Measurements from ENCODE around the gene CDC42BPA. TPM values are rescaled to one million over a fixed set of nuclear protein-coding genes. Genes with fewer than 3 reads are reported as not detected.
A peak's percentile ranks its signal among the peaks of the same experiment; 100 is the strongest.

Gene CDC42BPA
- total RNA-seq, 1 experiment from 2014 or later: 77.7 TPM

DNA sequence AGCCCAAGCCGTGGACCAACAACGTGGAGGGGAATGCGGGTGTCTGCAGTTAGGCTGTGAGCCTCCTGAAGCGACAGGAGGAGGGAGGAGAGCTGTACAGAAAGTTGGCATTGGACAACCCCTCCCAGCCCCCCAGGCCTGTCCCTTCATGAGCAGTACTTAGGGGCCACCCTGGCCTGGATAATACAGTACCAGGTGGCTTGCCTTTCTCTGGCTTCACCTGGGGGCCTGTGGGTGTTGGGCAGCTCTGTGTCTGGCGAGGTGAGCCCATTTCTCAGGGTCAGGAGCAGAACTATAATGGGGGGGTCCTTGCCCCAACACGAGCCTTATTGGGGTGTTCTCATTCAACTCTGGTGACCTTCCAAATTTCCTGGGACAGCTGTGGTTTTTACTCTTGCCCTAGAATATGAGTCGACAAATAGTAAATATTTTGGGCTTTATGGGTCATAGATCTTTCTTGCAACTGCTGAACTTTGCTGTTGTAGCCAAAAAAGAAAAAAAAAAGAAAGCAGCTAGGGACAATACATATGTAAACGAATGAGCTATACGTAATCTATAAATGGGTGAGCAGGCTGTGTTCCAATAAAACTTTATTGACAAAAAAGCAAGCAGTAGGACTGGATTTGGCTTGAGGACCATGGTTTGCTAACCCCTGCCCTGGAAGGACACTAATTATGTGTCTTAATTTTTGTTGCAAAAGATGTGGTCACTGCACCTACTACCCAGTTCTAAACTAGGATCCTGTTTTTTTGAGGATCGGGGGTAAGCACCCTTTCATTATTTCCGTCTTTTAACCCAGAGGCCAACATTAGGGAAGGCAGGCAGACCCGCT is 366.8 kb downstream of the CDC42BPA start:
- no peak for DNase-seq (ENCODE audit: extremely low read depth, low read depth)

DNA sequence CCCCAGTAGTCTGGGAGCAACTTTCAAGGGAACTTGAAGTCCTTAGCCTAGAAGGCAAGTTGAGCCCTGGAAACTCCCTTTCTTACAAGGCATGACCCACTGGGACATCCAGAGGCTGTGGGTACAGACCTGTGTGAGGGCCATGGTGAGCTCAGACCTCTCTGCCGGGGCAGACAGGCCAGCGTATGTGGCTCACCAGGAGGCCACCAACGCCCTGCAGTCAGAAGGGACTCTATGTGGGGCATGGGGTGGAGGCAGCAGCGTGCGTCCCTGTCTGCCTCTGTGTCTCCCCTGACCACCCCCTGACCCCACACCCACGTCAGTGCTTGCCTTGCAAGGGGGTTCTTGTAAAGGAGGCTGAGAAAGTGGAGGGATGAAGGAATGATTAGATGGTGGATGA is 367.4 kb downstream of the CDC42BPA start:
- DNase-seq (ENCODE audit: extremely low read depth, low read depth): no peak

DNA sequence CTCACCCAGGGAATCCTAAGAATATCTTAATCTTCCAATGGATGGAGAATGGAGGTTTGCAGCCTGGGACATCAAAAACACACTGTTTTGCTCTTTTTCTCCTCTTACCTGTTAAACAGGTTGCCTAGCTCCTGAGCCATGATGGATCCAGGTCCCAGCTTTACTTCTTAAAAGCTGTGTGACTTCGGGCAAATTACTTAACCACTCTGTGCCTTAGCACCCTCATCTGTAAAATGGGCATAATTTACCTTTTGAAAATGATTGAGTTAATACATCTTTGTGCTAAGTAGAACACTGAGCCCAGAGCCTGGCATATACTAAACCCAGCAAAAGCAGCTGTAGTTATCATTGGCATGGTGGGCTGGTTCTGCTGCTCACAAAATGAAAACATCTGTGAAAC is 368.0 kb downstream of the CDC42BPA start:
- no peak for DNase-seq (ENCODE audit: extremely low read depth, low read depth)

DNA sequence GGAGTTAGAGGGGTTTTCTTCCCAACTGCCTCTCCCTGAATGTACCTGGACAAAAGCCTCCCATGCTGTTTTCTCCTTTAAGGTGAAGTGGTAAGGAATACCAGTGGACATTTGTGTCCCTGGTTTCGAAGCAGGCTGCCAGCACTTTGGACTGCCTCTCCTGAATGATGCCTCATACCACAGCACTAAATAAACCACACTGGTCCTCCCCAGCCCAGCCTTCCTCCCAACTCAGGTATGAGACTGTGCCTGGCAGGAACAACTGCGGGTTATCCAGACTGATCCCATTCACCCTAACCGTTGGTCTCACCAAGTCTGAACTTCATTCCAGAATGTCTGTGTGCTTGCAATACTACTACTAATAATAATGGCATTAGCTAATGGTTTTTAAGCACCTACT is 368.9 kb downstream of the CDC42BPA start:
- no peak for DNase-seq (ENCODE audit: extremely low read depth, low read depth)

DNA sequence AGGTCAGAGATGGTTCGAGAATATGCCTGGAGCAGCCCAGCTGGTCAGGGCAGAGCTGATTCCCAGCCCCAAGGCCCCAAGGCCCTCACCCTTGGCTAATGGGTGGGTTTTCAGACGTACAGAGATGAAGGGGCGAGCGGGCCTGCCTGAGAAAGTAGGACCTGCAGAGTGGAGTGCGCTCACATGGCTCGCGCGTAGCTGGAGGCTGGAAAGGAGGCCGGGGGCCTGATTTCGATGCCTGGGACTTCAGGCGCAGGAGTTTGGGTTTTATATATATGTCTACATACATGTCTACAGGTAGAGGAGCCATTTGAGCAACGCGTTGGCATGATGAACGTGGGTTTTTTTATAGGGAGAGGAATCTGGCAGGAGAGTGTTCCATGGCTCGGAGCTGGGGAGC is 369.3 kb downstream of the CDC42BPA start:
- DNase-seq (ENCODE audit: extremely low read depth, low read depth): no peak

DNA sequence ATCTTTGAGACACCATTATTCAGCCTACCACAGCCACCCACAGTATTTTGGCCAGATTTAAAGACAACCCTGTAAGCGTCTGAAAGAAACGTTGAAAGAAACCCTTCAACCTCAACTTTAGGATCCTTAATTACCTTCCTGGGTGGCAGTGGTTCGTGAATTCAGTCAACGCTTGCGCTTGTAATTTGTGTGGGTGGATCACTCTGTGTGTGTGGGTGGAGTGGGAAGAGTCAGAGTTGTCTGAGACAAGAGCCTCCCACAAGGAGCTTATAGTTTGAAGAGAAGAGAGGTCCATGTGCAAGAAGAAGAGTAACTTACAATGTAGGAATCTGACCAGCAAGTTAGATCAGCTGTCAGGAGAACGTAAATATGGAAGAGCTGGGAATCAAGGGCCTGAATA is 369.8 kb downstream of the CDC42BPA start:
- no peak for DNase-seq (ENCODE audit: extremely low read depth, low read depth)

DNA sequence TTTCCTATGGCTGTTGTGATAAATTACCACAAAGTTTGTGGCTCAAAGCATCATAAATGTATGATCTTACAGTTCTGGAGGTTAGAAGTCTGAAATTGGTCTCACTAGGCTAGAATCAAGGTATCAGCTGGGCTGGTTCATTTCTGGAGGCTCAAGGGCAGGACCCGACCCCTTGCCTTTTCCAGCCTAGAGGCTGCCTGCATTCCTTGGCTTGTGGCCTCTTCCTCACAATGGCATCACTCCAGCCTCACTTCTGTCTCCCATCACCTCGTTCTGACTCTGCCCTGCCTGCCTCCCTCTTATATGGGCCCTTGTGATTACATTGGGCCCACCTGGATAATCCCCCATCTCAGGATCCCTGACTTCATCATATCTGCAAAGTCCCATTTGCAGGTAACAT is 370.2 kb downstream of the CDC42BPA start:
- DNase-seq (ENCODE audit: extremely low read depth, low read depth): no peak

DNA sequence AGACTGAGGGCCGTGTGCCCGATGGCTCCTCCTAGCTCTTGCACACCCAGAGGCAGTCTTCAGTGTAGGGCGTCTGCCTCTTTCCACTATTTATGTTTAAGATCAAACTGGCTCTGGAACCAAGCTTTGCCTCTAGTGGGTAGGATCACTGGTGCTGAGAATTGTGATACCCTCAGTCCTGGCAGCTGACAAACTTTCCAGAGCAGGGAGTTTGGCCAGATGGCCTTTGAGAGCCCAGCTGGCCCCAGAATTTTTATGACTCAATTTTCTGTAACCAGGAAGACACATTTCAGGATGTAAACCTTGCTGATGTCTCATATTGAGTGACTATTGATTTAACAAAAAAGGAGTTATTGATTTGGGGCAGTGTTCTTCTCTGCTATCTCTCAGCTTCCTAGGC is 371.5 kb downstream of the CDC42BPA start:
- no peak for DNase-seq (ENCODE audit: extremely low read depth, low read depth)

DNA sequence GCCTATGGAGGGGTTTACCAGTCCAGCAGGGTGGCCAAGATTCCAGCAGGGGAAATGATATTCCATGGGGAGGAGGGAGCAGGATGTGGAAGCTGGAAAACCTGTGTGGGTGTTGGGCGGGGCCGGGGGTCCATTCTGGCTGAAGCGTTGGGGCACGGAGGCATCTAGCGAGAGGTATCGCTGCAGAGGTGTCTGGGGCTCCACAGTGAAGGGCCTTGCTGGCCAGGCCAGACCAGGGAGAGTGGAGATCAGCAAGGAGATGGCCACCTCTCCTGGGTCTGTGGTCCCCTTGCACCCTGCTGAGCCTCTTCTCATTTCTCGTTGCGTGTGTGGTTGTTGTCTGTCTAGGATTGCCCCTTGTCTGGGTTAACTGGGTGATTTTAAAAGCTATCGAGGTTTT is 372.0 kb downstream of the CDC42BPA start:
- no peak for DNase-seq (ENCODE audit: extremely low read depth, low read depth)

DNA sequence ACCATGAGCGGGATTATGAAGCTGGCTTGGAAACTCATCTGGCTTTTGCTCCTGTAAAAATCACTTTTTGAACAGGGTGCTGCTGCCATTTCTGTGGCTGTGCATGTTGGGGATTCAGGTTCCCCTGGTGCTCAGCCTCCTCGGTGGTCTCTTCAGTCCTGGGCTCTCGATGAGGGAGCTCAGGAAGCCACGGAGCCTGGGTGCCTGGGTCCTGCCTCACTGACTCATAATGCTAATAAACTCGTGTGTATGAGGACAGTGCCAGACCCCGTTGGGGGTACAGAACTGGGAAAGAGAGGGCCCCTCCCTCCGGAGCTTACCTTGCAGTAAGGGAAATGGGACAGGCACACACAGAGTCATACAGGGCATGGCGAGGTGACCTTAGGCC is 372.4 kb downstream of the CDC42BPA start:
- DNase-seq (ENCODE audit: extremely low read depth, low read depth): no peak

DNA sequence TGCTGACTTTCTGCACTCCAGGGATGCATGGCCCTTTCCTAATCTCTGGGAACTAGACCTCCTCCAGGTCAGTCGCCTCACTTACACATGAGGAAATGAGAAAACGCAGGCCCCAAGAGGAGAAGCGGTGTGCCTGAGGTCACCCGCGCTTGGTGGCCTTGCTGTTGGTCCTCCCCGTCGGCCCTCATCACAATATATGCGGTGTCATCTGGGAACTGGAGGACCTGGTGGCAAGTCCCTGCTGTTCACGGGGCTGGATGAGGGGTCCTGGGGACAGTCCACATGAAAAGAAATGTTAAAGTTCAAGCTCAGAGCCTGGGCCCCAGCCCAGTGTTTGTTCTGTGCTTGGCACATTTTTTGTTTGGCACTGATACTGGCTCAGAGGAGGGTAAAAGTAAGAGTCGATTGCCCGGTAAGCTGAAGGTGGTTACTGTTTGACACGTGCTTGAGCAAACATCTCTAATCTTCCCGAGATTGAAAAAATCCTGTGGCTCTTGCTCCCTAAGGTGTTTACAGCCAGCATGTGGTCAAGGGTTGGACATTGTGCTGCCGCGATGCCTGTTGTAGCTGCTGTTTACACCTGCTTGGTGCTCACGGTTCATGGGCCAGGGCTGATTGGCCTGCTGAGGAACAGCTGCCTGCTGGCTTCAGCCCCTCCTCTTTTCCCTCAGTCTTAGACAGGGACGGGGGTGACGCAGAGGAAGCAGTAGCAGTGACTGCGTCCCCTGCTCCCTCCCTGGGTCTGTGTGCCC is 373.0 kb downstream of the CDC42BPA start:
- DNase-seq (ENCODE audit: extremely low read depth, low read depth): no peak

DNA sequence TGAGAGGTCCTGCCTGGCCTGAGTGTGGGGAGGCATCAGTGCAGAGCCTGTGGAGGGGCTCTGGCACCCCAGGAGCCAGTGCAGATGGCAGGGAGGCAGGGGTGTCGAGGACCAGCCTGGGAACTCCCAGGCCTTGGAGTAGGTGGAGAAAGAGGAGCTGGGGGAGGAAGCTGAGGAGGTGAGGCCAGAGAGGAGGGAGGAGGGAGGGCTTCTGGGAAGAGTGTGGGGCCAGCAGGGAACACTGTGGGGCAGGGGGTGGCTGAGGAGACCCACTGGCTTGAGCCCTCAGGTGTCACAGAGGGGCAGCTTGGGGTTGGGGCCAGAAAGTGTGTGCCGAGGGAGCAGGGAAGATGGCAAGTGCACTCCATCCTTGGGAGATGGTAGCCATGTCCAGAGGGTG is 374.4 kb downstream of the CDC42BPA start:
- DNase-seq (ENCODE audit: extremely low read depth, low read depth): no peak

DNA sequence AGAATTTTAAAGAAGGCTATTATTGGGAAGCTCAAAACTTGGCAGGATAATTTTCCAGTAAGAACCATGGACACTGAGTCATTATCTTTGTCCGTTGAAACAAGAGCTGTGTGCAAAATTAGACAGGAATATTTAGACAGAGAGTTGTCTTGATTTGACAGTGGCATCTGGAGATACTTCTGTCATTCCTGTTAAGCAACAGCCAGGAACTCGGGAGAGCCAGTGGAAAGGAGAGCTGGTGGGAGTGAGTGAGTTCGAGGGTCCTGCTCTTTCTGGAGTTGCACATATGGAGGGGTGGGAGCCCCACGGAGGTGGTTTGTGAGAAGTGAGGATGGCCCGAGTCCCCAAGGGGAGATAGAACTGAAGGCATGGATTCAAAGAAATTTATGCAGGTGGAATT is 375.1 kb downstream of the CDC42BPA start:
- no peak for DNase-seq (ENCODE audit: extremely low read depth, low read depth)

DNA sequence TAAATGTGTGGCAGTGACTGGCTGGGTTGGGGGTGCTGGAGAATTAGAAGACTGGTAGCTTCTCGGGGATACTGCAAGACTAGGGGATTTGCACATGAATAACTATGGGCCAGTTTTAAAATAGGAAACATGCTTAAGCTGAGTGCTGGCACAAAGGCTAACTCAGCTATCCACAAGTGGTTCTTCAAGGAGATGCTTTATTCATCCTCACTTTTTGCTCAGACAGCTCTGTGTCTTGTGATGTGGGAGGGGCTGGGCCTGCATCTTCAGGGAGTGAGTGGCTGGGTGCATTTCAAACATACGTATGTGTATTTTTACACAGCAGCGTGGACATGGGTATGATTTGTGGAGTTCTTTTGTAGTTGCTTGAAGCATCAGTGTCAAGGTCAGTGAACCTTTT is 375.9 kb downstream of the CDC42BPA start:
- DNase-seq (ENCODE audit: extremely low read depth, low read depth): no peak

DNA sequence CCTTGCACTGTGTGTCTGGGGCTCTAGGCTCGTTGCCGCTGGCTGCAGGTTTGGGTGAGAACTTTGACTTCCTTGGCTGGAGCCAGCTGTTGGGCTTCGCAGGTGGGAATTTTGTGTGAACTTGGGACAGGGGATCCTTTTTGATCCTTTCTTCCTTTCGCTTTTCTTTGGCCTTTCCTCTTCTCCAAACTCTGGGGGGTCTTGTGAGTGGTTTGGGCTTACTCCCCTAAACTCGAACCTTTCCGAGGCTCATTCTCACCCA is 377.6 kb downstream of the CDC42BPA start:
- no peak for DNase-seq (ENCODE audit: extremely low read depth, low read depth)

DNA sequence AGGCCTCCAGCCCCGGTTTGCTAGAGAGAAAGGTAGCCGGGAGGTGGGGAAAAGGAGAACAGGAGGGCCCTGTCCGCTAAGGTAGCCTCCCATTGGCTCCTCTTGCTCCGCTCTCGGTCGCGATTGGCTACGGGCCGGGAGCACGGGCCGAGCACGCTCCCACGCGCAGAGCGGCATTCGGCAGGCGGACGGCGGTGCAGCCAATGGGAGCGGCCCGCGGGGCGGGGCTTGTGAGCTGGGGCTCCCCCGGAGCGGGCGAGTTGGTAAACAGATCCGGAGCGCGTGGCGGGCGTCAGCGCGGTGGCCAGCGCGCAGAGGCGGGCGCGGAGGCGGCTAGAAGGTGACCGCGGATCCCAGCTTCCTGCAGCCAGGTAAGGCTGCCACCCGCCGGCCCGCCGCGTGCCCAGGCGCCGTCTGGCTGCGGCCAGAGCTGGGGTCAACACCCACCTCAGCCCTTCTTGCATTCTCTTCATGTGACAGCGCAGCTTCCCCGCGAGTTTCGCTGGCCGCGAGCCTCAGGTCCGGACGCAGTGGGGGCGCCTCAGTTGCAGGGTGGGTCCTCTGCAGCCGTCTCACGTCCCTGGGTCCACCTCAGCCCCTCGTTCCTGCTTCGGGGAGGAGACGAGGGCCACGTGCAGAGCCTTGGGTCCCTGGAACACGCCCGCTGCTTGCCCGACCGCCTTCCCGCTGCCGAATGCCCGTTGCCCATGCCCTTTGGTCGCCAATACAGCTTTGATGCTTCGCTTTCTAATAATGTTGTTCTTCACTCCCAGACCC is 378.1 kb downstream of the CDC42BPA start, which contains the start of gene COQ8A:
COQ8A (plus strand) TSS at position 266 of the 777 bp plus-strand sequence. CDS start 21,092 bp downstream, outside the sequence.
- DNase-seq (ENCODE audit: extremely low read depth, low read depth): peak; percentile 100

Small RNA genes lying within 50 kb of the gene (small RNA-seq; reads per million reads assigned to genes)
- 0 reads per million in 2 experiments for gene AL353689.1

Other genes starting within 250 kb of the CDC42BPA start
- gene ZNF678, start 245.1 kb upstream of the CDC42BPA start, total RNA-seq (2014; rRNA removed; shearing (Covaris generic)): 22.5 and 24.2 TPM in 2 replicates

All from NCI-H460 (cell line).